NCI-H2171 (cell line): ENCODE data around the gene NUP205.
"Not testable (repeated sequence)": the region's sequence is repeated elsewhere in the genome, so short reads cannot be mapped to it uniquely, and the experiment has no call there.

Source experiments
- DNase-seq: peaks from one replicate; lab custom pipeline; 2025; lab: John Stamatoyannopoulos, UW

Gene NUP205

GRCh38 chr7:135620980-135621850, 63.5 kb downstream of the NUP205 start:
- peak; percentile 29 for DNase-seq

DNA sequence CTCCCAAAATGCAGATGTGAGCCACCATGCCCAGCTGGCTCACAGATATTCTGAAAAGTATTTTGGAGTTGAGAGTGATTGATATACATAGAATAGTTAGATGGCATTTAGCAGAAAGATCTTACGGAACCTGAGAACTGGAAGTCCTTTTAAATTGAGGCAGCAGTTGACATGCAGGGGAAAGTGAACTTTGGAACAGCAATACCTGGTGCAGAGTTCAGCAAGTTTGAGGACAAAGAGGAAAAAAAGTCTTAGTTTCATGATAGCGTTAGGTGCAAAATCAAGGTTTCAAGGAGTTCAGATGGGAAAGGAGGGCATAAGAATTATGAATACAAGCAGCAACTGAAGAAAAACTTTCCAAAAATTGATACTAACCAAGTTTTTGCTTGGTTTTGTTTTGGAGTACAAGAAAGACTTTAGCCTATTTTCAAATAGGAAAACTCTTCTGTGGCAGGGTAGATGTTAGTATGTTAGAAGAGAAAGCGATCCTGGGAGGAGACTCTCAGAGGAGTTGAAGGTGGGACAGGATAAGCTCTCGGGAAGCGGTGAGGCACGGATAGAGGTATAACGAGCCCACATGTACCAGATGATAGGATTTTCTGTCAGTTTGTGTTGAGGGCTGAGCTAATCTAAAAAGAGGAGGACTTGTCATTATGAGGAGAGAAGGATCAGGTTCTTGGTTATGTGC, 76.6 kb downstream of the NUP205 start:
- no peak for DNase-seq

DNA sequence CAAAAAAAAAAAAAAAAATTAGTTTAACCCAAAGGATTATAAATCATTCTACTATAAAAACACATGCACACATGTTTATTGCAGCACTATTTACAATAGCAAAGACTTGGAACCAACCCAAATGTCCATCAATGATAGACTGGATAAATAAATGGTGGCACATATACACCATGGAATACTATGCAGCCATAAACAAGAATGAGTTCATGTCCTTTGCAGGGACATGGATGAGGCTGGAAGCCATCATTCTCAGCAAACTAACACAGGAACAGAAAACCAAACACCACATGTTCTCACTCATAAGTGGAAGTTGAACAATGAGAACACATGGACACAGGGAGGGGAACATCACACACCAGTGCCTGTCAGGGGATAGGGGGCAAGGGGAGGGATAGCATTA, 82.0 kb downstream of the NUP205 start:
- not testable (repeated sequence) for DNase-seq

DNA sequence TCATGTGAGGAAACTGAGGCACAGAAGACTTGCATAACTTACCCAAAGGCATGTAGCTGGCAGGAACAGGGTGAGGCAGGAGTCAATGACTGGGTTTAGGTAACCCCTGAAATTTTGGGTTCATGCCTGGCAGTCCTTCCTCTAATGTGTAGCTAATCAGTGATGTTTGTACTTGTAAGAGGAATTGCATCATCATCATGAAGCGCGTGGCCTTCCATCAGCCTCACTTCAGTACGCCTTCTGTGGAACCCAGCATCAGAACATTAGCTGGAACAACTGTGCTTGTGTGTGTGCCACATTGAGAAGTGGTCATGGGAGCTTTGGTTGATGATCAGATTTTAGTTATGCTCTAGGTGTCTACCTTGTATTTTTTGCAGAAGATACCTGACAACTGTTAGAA, 86.4 kb downstream of the NUP205 start:
- no peak for DNase-seq

DNA sequence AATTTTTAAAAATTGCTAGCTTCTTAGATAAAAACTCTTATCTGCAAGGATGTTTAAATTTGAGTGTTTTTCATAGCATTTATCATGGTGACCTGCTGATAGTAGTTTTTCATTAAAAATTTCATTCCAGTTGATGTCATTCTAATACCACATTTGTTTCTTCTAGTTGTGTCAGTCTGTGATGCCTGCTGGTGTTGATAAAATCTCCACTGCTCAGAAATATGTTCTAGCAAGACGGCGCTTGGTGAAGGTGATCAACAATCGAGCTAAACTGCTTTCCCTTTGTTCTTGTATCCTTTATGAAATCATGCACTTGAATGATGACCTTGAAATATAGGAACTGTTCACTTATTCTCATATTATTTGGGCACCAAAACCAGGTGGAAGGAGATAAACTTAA, 87.0 kb downstream of the NUP205 start:
- DNase-seq, result no peak

- DNase-seq, result peak; percentile 24
Observed at GRCh38 chr7:135645296-135645904, 87.7 kb downstream of the NUP205 start.

DNA sequence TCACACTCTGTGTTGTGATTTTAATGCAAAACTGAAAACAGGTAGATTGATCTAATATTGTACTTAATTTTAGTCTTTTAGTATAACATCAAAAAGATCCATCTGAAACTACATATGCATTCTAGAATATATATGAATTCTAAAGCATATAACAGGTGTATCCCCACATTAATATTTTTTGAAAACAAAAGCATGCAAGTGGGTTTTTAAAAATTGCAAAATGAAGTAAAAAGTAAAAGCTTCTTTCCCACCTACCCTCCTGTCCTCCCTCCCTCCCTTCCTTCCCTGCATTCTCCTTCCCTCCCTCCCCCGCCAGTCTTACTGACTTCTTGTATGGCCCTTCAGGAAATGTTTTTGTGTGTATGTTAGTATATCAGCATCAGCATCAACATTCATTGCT, 90.0 kb downstream of the NUP205 start:
- DNase-seq, result no peak

DNA sequence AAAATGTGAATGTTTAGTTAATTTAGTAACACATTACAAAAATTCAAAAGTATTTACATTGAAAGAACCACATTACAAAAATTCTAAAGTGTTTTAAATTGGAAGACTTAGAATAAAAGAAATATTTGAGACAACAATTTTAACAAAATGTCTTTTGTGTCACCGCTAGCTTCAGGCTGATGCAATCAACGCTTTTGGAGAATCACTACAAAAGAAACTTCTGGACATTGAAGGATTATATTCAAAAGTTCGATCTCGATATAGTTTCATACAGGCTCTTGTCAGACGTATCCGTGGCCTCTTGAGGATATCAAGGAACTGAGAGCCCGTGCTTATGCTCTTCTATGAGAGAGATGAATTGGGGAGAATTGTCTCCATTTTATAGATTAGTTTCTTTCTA, 90.5 kb downstream of the NUP205 start:
- no peak for DNase-seq

- DNase-seq, result no peak
Observed at GRCh38 chr7:135650831-135651573, 93.3 kb downstream of the NUP205 start.

DNA sequence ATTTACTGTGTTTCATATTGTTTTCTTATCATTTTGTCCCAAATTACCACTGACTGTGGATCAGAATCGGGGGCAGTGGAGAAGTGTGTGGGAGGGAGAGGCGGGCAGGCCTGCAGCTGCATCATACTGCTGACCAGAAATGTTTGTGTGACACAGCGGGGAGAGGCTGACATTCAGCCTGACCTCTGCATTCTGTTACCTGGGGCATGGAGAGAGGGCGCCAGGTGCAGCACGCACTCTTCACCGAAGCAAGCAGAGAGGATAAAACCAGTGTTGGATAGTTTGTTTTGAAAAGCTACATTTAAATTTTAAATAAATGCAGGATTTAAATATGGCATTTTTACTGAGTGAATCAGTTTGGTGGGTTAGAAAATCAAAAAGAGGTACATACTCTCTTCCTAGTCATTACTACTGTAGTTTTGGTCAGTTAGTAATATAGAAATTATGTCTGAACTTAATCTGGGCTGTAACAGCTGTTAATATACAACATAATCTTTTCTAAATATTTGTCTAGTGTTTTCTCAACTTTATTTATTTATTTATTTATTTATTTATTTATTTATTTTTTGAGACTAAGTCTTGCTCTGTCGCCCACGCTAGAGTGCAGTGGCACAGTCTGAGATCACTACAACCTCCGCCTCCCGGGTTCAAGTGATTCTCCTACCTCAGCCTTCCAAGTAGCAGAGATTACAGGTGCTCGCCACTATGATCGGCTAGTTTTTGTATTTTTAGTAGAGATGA, 95.8 kb downstream of the NUP205 start:
- DNase-seq, result no peak

DNA sequence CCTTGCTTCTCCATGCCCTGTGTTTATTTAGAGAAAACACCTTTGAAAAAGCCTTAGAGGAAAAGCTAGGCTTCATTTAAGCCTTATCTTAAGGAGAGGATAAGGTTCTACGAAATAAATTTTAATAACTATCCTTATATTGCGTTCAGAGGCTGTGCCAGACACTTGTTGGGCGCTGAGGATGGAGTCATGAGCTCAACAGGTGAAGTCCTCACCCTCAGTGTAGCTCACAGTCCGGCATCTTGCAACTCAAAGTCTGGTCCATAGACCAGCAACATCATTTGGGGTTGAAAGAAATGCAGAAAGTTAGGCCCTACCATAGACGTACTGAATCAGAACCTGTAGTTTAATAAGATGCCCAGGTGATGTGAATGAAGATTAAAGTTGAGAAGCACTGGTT, 100.8 kb downstream of the NUP205 start:
- DNase-seq, result no peak

GRCh38 chr7:135659159-135659846, 101.6 kb downstream of the NUP205 start:
- no peak for DNase-seq

DNA sequence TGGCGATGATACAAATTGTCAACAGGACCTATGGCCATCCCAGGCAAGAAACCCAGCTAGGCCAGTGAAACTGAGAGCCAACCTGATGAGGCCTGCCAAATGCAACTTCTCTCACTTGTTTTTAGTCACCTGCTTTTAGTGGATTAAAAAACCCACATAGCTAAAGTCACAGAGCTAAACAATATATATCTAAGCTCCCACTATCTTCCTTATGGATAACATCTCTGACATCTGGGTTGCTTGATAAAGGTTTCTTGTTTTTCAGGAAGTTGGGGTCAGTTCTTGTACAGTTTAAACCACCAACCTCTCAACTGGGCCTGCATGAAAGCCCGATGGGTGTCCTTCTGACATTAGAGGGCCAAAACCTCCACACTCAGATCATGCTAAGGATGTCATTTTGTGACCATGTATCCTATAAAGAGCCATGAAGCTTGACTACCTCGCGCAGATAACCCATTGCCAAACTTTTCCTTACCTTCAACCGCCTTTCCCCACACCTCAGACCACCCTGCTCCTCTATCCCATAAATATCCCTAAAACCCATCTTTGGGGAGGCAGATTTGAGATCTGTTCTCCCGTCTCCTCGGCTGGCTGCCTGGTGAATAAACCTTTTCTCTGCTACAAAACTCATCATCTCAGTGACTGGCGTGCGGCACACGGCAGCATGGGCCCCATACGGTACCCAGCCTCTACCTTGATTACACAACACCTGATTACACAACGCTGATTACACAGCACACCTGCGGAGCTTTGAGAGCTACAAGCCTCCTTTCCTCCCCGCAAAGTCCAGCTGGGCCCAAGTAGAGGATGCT, 103.8 kb downstream of the NUP205 start:
- DNase-seq, result no peak

- no peak for DNase-seq
Observed at GRCh38 chr7:135662123-135662372, 104.3 kb downstream of the NUP205 start.

GRCh38 chr7:135662373-135663114, 104.8 kb downstream of the NUP205 start, which contains the start of gene STMP1:
STMP1 (plus strand) TSS chr7:135662514.
- peak; percentile 95 for DNase-seq

DNA sequence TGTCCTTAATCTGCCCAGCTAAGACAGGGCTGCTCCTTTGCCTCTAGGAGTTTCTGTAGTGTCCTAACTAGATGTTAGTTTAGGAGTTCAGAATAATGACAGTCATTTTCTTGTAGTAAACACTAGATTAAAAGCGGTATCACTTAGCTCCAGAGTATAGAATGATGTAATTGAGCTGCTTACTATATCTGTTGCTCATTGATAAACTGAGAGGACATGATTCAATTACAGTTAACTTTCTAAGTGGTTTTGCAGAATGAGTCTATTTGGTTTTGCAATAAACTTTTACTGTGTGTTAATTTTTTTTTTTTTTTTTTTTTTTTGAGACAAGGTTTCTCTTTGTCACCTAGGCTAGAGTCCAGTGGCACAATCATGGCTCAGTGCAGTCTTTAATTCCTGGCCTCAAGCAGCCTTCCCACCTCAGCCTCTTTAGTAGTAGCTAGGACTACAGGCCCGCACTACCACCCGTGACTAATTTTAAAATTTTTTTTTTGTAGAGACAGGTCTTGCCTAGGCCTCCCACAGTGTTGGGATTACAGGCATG, 106.4 kb downstream of the NUP205 start:
- no peak for DNase-seq

GRCh38 chr7:135665042-135665441, 107.3 kb downstream of the NUP205 start:
- DNase-seq, result no peak

GRCh38 chr7:135666156-135666555, 108.4 kb downstream of the NUP205 start:
- no peak for DNase-seq

GRCh38 chr7:135666846-135667245, 109.1 kb downstream of the NUP205 start:
- no peak for DNase-seq
